ENCODE results near the gene RPL15. TPM values are rescaled to one million over a fixed set of nuclear protein-coding genes. Genes with fewer than 3 reads are reported as not detected.

RPL15 gene
- total RNA-seq, 4 donors from 2014 or later = 1,369 to 2,694 (median 1,710) TPM

- TF ChIP-seq CTCF (IDR thresholded peaks at IDR 0.05; ENCODE audit: low read depth) = no peak
These were observed 11.6 kb downstream of the RPL15 start for GRCh38 chr3:23928524-23928923.

- no peak for TF ChIP-seq CTCF (IDR thresholded peaks at IDR 0.05; ENCODE audit: low read depth)
These were observed 14.7 kb downstream of the RPL15 start for GRCh38 chr3:23931597-23931996.

- no peak for TF ChIP-seq CTCF (IDR thresholded peaks at IDR 0.05; ENCODE audit: low read depth)
These were observed 15.6 kb downstream of the RPL15 start for GRCh38 chr3:23932571-23932970.

GRCh38 chr3:23934253-23934652, 17.3 kb downstream of the RPL15 start:
- TF ChIP-seq CTCF (IDR thresholded peaks at IDR 0.05; ENCODE audit: low read depth) = no peak

- TF ChIP-seq CTCF (IDR thresholded peaks at IDR 0.05; ENCODE audit: low read depth) = no peak
These were observed 20.4 kb downstream of the RPL15 start for GRCh38 chr3:23937296-23937695.

- no peak for TF ChIP-seq CTCF (IDR thresholded peaks at IDR 0.05; ENCODE audit: low read depth)
These were observed 21.8 kb downstream of the RPL15 start for GRCh38 chr3:23938688-23939087.

- no peak for TF ChIP-seq CTCF (IDR thresholded peaks at IDR 0.05; ENCODE audit: low read depth)
These were observed 23.8 kb downstream of the RPL15 start for GRCh38 chr3:23940775-23941174.

Data from subcutaneous adipose tissue (tissue), 4 donors.